Spinal cord (tissue), 10 donors: ENCODE results near the gene KCTD21. TPM values are rescaled to one million over a fixed set of nuclear protein-coding genes. Genes with fewer than 3 reads are reported as not detected.

Experiments
- DNase-seq, 6 donors: peaks; one replicate each; pipeline versions ENCODE4 v3.0.0 to v3.0.0-alpha.2; 2013 to 2015; ENCODE audit warnings: low spot score in 6 of 6, low read depth in 4 of 6
- H3K27ac ChIP-seq: one replicate; pipeline ENCODE4 v1.5.1; 2013; ENCODE audit warnings: low read depth, low read length, control low read depth
- H3K27me3 ChIP-seq: one replicate; pipeline ENCODE4 v1.6.1; 2013; ENCODE audit warnings: low read length; ENCODE audit not compliant: control insufficient read depth, insufficient read depth
- H3K36me3 ChIP-seq: one replicate; pipeline ENCODE4 v1.6.1; 2013; ENCODE audit warnings: low read length; ENCODE audit not compliant: control insufficient read depth, insufficient read depth
- H3K4me1 ChIP-seq: one replicate; pipeline ENCODE4 v1.6.1; 2013; ENCODE audit warnings: low read length; ENCODE audit not compliant: control insufficient read depth, insufficient read depth
- H3K4me3 ChIP-seq: one replicate; pipeline ENCODE4 v1.5.1; 2013; ENCODE audit warnings: low read depth, low read length, control low read depth
- H3K9me3 ChIP-seq: one replicate; pipeline ENCODE4 v1.6.1; 2013; ENCODE audit warnings: low read length; ENCODE audit not compliant: control insufficient read depth, insufficient read depth
- WGBS: methylation state at CpG from one replicate; pipeline ENCODE4 v1.1.5; 2013; ENCODE audit warnings: missing lambda C conversion rate; ENCODE audit not compliant: insufficient coverage; 5-methylcytosine and 5-hydroxymethylcytosine counted together
- polyA plus RNA-seq, 2 donors: library from polyadenylated mRNA; unstranded; fragments of 120-200 nt; gene quantifications; one replicate each; pipeline ENCODE4 v1.2.1, GENCODE V29; 2013; ENCODE audit not compliant: insufficient read length in 2 of 2
- total RNA-seq, 2 donors: library from RNA; depleted of rRNA in 1 of 2; stranded (reverse); fragments of 120-200 nt in 1 of 2; fragments of >200 nt in 1 of 2; gene quantifications; one replicate each; pipeline versions ENCODE4 v1.2.3 to v1.2.4, GENCODE V29; 2013 to 2014
- donor health status: healthy.

The KCTD21 gene
- total and polyA plus RNA-seq, 4 donors = 7.6 to 17.6 (median 14.6) TPM

DNA sequence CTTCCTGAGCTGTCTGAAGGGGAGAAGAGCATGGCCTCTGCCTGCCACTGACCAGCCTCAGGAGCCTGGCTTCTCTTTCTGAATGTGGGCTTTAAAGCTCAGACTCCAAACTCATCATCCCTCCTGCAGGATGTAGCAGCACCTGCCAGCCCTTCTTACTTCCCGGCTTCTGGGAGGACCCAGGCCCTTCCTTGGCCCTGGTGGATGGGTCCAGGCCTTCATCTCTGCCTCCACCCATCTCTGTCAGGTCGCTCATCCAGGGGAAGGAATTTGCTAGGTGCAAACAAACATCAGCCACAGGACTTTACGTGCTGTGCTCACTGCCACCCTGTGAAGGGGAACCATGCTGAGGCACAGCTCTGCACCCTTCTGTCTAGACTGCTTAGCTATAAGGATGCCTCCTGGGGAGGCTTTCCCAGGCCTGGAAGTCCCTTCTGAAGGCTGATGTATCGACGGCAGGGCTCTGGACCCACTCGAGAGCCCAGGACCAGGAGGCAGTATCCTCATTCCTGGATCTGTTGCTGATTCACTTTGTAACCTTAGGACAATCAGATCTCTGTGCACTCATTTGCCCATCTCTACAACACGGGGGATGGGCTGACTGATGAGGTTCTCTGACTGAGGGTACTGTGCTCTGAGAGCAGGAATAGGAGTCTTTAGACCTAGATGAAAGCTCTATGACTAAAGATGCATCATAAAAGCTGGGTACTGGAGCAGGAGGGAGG lies 31.2 kb upstream of the KCTD21 start:
- Histone ChIP-seq H3K27ac (no peak overlapping the region), H3K9me3 (no peaks in the 10 kb centered on the region), H3K4me1 (no peaks in the 10 kb centered on the region), H3K36me3 (peaks cover 86% of the 10 kb centered on the region), H3K4me3 (no peak overlapping the region), H3K27me3 (no peaks in the 10 kb centered on the region)
- WGBS = 84% methylated on average over 4 of the region's 7 CpGs
- no peak for DNase-seq

GRCh38 chr11:78218707-78219492 lies 30.5 kb upstream of the KCTD21 start:
- no peaks in the 10 kb centered on the region for H3K27me3 ChIP-seq
- no peak overlapping the region for H3K27ac ChIP-seq
- WGBS = 89% methylated on average over 8 of the region's 11 CpGs
- no peak overlapping the region for H3K4me3 ChIP-seq
- H3K4me1 ChIP-seq = no peaks in the 10 kb centered on the region
- H3K9me3 ChIP-seq = no peaks in the 10 kb centered on the region
- peaks cover 86% of the 10 kb centered on the region for H3K36me3 ChIP-seq
- DNase-seq = no peak

DNA sequence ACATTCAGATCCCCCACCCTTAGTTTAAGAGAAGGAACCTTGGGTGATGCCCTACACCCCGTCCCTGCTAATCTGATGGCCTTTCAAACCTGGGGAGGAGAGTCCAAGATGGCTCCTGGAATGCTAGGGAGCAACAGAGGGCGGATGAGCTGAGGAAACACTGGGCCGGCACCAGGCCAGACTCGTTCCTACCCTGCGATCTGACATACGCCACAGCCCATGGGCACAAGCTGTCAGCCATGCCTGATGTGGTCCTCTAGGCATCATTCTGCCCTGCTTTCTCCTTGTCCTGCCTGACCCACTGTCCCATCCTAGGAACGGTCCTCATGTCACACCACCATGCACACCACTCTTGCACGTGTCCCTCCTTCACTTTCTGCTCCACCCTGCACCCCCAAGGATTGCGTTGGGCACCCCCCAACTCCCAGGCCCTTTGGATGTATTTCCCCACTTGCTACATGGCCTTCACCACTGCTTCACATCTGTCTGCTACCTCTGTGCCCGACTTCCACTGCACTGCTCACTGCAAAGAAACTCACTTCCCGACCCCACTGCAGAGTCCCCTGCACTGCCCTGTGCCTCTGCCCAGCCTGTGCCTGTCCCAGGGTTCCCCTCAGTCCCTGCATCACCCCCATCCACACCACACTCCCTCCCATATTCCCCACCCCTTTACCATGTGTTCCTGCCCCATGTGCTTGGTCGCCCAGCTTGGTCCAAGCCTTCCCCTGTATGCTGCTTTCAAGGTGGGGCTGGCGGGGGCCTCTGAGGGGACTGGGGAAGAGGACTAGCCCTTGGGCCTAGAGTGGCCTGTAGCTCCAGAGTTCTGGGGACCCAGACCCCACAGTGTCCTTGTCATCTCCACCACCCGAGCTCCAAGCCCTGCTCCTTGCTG lies 29.5 kb upstream of the KCTD21 start:
- peaks cover 7% of the 10 kb centered on the region for H3K4me1 ChIP-seq
- no peaks in the 10 kb centered on the region for H3K9me3 ChIP-seq
- H3K27ac ChIP-seq = no peak overlapping the region
- no peak overlapping the region for H3K4me3 ChIP-seq
- DNase-seq = no peak
- H3K27me3 ChIP-seq = no peaks in the 10 kb centered on the region
- peaks cover 85% of the 10 kb centered on the region for H3K36me3 ChIP-seq
- 98% methylated on average over 14 of the region's 14 CpGs for WGBS

GRCh38 chr11:78216571-78217287 lies 28.3 kb upstream of the KCTD21 start:
- 96% methylated on average over 5 of the region's 5 CpGs for WGBS
- H3K9me3 ChIP-seq = no peaks in the 10 kb centered on the region
- no peak overlapping the region for H3K27ac ChIP-seq
- H3K36me3 ChIP-seq = peaks cover 80% of the 10 kb centered on the region
- peaks cover 10% of the 10 kb centered on the region for H3K4me1 ChIP-seq
- no peak overlapping the region for H3K4me3 ChIP-seq
- no peaks in the 10 kb centered on the region for H3K27me3 ChIP-seq
- no peak for DNase-seq

- H3K36me3 ChIP-seq = peaks cover 72% of the 10 kb centered on the region
- H3K4me3 ChIP-seq = no peak overlapping the region
- H3K27me3 ChIP-seq = no peaks in the 10 kb centered on the region
- no peaks in the 10 kb centered on the region for H3K9me3 ChIP-seq
- no peak overlapping the region for H3K27ac ChIP-seq
- no peak for DNase-seq
- peaks cover 10% of the 10 kb centered on the region for H3K4me1 ChIP-seq
- WGBS = 75% methylated on average over 1 of the region's 3 CpGs
These were observed 27.6 kb upstream of the KCTD21 start for GRCh38 chr11:78216021-78216420.

GRCh38 chr11:78214331-78215194 lies 26.1 kb upstream of the KCTD21 start:
- WGBS = 83% methylated on average over 2 of the region's 12 CpGs
- H3K27me3 ChIP-seq = no peaks in the 10 kb centered on the region
- H3K27ac ChIP-seq = no peak overlapping the region

GRCh38 chr11:78213526-78214330 lies 25.3 kb upstream of the KCTD21 start:
- Histone ChIP-seq H3K4me1 (peaks cover 10% of the 10 kb centered on the region), H3K27me3 (no peaks in the 10 kb centered on the region), H3K4me3 (no peak overlapping the region), H3K9me3 (no peaks in the 10 kb centered on the region), H3K27ac (no peak overlapping the region), H3K36me3 (peaks cover 73% of the 10 kb centered on the region)
- peak in 1 of 6 donors; percentile 27 for DNase-seq
- 89% methylated on average over 3 of the region's 8 CpGs for WGBS

More at GRCh38 chr11:78214331-78215194, 26.1 kb upstream of the KCTD21 start:
- Histone ChIP-seq H3K4me1 (peaks cover 10% of the 10 kb centered on the region), H3K36me3 (peaks cover 73% of the 10 kb centered on the region), H3K4me3 (no peak overlapping the region), H3K9me3 (no peaks in the 10 kb centered on the region)
- no peak for DNase-seq
